ENCODE data around the gene UST.

DNA sequence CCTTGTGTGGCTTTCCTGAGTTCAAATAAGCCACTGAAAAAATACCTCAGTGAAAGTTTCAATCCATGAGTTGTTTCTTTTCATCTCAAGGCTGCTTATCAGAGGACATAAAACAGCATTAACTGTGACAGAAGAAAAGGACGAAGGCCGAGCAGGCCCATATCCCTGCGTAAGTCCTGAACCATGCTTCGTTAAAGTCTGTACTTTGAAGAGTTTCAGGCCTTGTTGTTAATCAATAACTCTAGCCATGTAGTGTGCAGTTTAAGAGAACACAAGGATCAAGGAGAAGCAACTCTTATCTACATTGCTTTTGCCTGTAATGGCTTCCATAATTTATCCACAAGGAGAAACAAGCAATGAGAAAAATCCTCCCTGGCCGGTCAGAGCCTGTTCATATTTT is 165.4 kb downstream of the UST start:
- no peak for TF ChIP-seq EZH2phosphoT487 (IDR thresholded peaks at IDR 0.05; ENCODE audit: borderline replicate concordance)
- TF ChIP-seq, protein P1, sequence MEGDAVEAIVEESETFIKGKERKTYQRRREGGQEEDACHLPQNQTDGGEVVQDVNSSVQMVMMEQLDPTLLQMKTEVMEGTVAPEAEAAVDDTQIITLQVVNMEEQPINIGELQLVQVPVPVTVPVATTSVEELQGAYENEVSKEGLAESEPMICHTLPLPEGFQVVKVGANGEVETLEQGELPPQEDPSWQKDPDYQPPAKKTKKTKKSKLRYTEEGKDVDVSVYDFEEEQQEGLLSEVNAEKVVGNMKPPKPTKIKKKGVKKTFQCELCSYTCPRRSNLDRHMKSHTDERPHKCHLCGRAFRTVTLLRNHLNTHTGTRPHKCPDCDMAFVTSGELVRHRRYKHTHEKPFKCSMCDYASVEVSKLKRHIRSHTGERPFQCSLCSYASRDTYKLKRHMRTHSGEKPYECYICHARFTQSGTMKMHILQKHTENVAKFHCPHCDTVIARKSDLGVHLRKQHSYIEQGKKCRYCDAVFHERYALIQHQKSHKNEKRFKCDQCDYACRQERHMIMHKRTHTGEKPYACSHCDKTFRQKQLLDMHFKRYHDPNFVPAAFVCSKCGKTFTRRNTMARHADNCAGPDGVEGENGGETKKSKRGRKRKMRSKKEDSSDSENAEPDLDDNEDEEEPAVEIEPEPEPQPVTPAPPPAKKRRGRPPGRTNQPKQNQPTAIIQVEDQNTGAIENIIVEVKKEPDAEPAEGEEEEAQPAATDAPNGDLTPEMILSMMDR (conservative IDR thresholded peaks at IDR 0.05; ENCODE audit: low read length): no peak

All from Loucy (cell line).